GM18858 (cell line): ENCODE measurements around the gene AUNIP.

Experiments used
- ATAC-seq: cut with Tn5 transposase; IDR thresholded peaks from one replicate; pipeline ENCODE4 v1.9.1; 2021; ENCODE audit not compliant: unreplicated experiment

The AUNIP gene

GRCh38 chr1:25889470-25889869 is 30.2 kb upstream of the AUNIP start:
- ATAC-seq: no peak

GRCh38 chr1:25888426-25888987 is 29.2 kb upstream of the AUNIP start:
- no peak for ATAC-seq

- no peak for ATAC-seq
These were observed 26.3 kb upstream of the AUNIP start for GRCh38 chr1:25885602-25886001.

GRCh38 chr1:25881266-25881665 is 22.0 kb upstream of the AUNIP start:
- no peak for ATAC-seq

- ATAC-seq: no peak
These were observed 21.3 kb upstream of the AUNIP start for GRCh38 chr1:25880518-25880917.

- no peak for ATAC-seq
These were observed 20.4 kb upstream of the AUNIP start for GRCh38 chr1:25879675-25880074.

- ATAC-seq: no peak
These were observed 19.4 kb upstream of the AUNIP start for GRCh38 chr1:25878690-25879089.

- ATAC-seq: no peak
These were observed 17.9 kb upstream of the AUNIP start for GRCh38 chr1:25877155-25877554.

GRCh38 chr1:25876693-25877077 is 17.4 kb upstream of the AUNIP start:
- no peak for ATAC-seq

- no peak for ATAC-seq
These were observed 16.8 kb upstream of the AUNIP start for GRCh38 chr1:25875856-25876692.

- no peak for ATAC-seq
These were observed 16.0 kb upstream of the AUNIP start, which contains the start of gene PAQR7 for GRCh38 chr1:25875154-25875855. TSS of gene PAQR7 (minus strand) at chr1:25875708. CDS start at chr1:25863839, 11,869 bp downstream.

- no peak for ATAC-seq
These were observed 15.4 kb upstream of the AUNIP start for GRCh38 chr1:25874635-25875153.

GRCh38 chr1:25874209-25874608 is 15.0 kb upstream of the AUNIP start:
- no peak for ATAC-seq

GRCh38 chr1:25873120-25873519 is 13.9 kb upstream of the AUNIP start:
- ATAC-seq: no peak

- ATAC-seq: no peak
These were observed 13.5 kb upstream of the AUNIP start for GRCh38 chr1:25872713-25873112.

GRCh38 chr1:25871704-25872494 is 12.6 kb upstream of the AUNIP start:
- ATAC-seq: no peak

- ATAC-seq: no peak
These were observed 11.9 kb upstream of the AUNIP start for GRCh38 chr1:25871086-25871703.

GRCh38 chr1:25870614-25871013 is 11.4 kb upstream of the AUNIP start:
- ATAC-seq: no peak

- ATAC-seq: no peak
These were observed 10.8 kb upstream of the AUNIP start for GRCh38 chr1:25869909-25870606.
